Endothelial cell of umbilical vein (primary cell): Measurements from ENCODE around the gene TBC1D10A. TPM values are rescaled to one million over a fixed set of nuclear protein-coding genes. Genes with fewer than 3 reads are reported as not detected.

Experiments
- BruUV-seq: library from RNA; stranded (reverse); fragments of 400-500 nt; replicated peaks from 2 replicates; lab custom pipeline; 2021; lab: Mats Ljungman, UMichigan
- CTCF ChIA-PET: fragments of 300-600, 350-600 bp; sonication (Branson Sonifier 250); formaldehyde crosslinking; loops from one replicate; lab custom pipeline; 2021; ENCODE audit warnings: antibody characterized with exemption, inconsistent platforms; lab: Charles Lee
- POLR2A ChIA-PET: fragments of 300-600, 350-600 bp; sonication (Branson Sonifier 250); formaldehyde crosslinking; loops from one replicate; lab custom pipeline; 2021; ENCODE audit warnings: antibody characterized with exemption, inconsistent platforms; lab: Charles Lee
- DNase-seq: peaks from one replicate; pipeline ENCODE4 v3.0.0-alpha.2; 2011; ENCODE audit warnings: low read depth, low spot score
- FAIRE-seq: peaks from 2 replicates; lab custom pipeline; 2011; peaks lifted over from hg19 to GRCh38; lab: Jason Lieb, UNC
- H2AFZ ChIP-seq: 2 replicates; pipeline ENCODE4 v1.6.0; 2012; ENCODE audit warnings: low read depth, low read length, control low read depth, inconsistent platforms
- H3K27ac ChIP-seq: 2 replicates; pipeline ENCODE4 v1.5.1; 2011; ENCODE audit warnings: low read depth, mild to moderate bottlenecking, control low read depth, low read length, moderate library complexity; ENCODE audit not compliant: insufficient read depth
- H3K27me3 ChIP-seq, 2 experiments: 2 replicates each; pipeline versions ENCODE4 v1.6.0 to v1.6.1; 2011; ENCODE audit warnings: low read length in 2 of 2, mixed read lengths in 1 of 2; ENCODE audit not compliant: control insufficient read depth in 2 of 2, insufficient read depth in 2 of 2
- H3K36me3 ChIP-seq, 2 experiments: 2 replicates in 1 of 2; 3 replicates in 1 of 2; pipeline ENCODE4 v1.5.1; 2011; ENCODE audit warnings: low read length in 2 of 2, mild to moderate bottlenecking in 1 of 2, moderate library complexity in 1 of 2; ENCODE audit not compliant: control insufficient read depth in 2 of 2, insufficient read depth in 2 of 2; ENCODE audit errors: extremely low read depth in 1 of 2
- H3K4me1 ChIP-seq: 3 replicates; pipeline ENCODE4 v1.5.1; 2011; ENCODE audit warnings: mild to moderate bottlenecking, low read length; ENCODE audit not compliant: control insufficient read depth, insufficient read depth; ENCODE audit errors: extremely low read depth
- H3K4me2 ChIP-seq: 2 replicates; pipeline ENCODE4 v1.6.1; 2011; ENCODE audit warnings: low read length, control low read depth, mixed read lengths; ENCODE audit not compliant: insufficient read depth
- H3K4me3 ChIP-seq, 3 experiments: fragments of 200-600 bp in 1 of 3; sonication (generic), shearing (Covaris generic) in 1 of 3; replicated peaks in 1 of 3; 2 replicates each; pipeline ENCODE4 v1.5.1; 2011 to 2016; ENCODE audit warnings: control low read depth in 3 of 3, low read length in 3 of 3, mild to moderate bottlenecking in 2 of 3, inconsistent platforms in 1 of 3, low read depth in 1 of 3, moderate library complexity in 1 of 3; ENCODE audit not compliant: insufficient read depth in 1 of 3
- H3K79me2 ChIP-seq: 2 replicates; pipeline ENCODE4 v1.6.0; 2012; ENCODE audit warnings: low read length, inconsistent platforms; ENCODE audit not compliant: control insufficient read depth, insufficient read depth
- H3K9ac ChIP-seq: replicated peaks from 2 replicates; pipeline ENCODE3; 2011; ENCODE audit warnings: low read length, control low read depth; ENCODE audit not compliant: insufficient read depth; ENCODE audit errors: extremely low read depth
- H3K9me1 ChIP-seq: replicated peaks from 3 replicates; pipeline ENCODE4 v1.6.0; 2011; ENCODE audit warnings: mild to moderate bottlenecking, low read length; ENCODE audit not compliant: control insufficient read depth, insufficient read depth; ENCODE audit errors: extremely low read depth
- H3K9me3 ChIP-seq: replicated peaks from 2 replicates; pipeline ENCODE4 v1.5.1; 2012; ENCODE audit warnings: low read length, inconsistent platforms; ENCODE audit not compliant: control insufficient read depth, insufficient read depth
- H4K20me1 ChIP-seq: replicated peaks from 2 replicates; pipeline ENCODE3; 2011; ENCODE audit warnings: mild to moderate bottlenecking, low read length; ENCODE audit not compliant: control insufficient read depth, insufficient read depth; ENCODE audit errors: extremely low read depth
- CTCF ChIP-seq, 2 donors: IDR thresholded peaks; 1 replicate in 1 of 2; 2 replicates in 1 of 2; pipeline ENCODE4 v1.5.1; 2011; ENCODE audit warnings: low read length in 2 of 2, mild to moderate bottlenecking in 2 of 2, moderate library complexity in 2 of 2, control low read depth in 1 of 2, inconsistent platforms in 1 of 2, low read depth in 1 of 2; ENCODE audit not compliant: insufficient read depth in 1 of 2; ENCODE audit errors: extremely low read depth in 1 of 2
- EZH2 ChIP-seq: IDR thresholded peaks from 2 replicates; pipeline ENCODE4 v1.6.1; 2012; ENCODE audit warnings: borderline replicate concordance, low read depth, mild to moderate bottlenecking, moderate library complexity, low read length, inconsistent platforms; ENCODE audit not compliant: severe bottlenecking
- FOS ChIP-seq: IDR thresholded peaks from 2 replicates; pipeline ENCODE4 v1.6.1; 2011; ENCODE audit warnings: mild to moderate bottlenecking, low read length, moderate library complexity, borderline replicate concordance; ENCODE audit not compliant: insufficient read depth
- GATA2 ChIP-seq: IDR thresholded peaks from 2 replicates; pipeline ENCODE4 v1.7.0; 2011; ENCODE audit warnings: low read depth, mild to moderate bottlenecking, moderate library complexity, mixed read lengths, low read length; ENCODE audit not compliant: insufficient read length, insufficient read depth
- JUN ChIP-seq: IDR thresholded peaks from 2 replicates; pipeline ENCODE4 v1.6.1; 2011; ENCODE audit warnings: borderline replicate concordance, low read depth; ENCODE audit not compliant: insufficient read length, insufficient read depth
- MAX ChIP-seq: IDR thresholded peaks from 2 replicates; pipeline ENCODE4 v1.6.1; 2011; ENCODE audit not compliant: insufficient read depth, insufficient read length
- MYC ChIP-seq: IDR thresholded peaks from one replicate; pipeline ENCODE4 v1.6.1; 2011; ENCODE audit warnings: mild to moderate bottlenecking, low read depth, low read length
- POLR2A ChIP-seq: IDR thresholded peaks from 2 replicates; pipeline ENCODE4 v1.6.1; 2012; ENCODE audit warnings: low read depth, mild to moderate bottlenecking, control low read depth, low read length
- POLR2AphosphoS5 ChIP-seq: IDR thresholded peaks from 2 replicates; pipeline ENCODE4 v1.6.1; 2012; ENCODE audit warnings: low read depth, mild to moderate bottlenecking, control low read depth, low read length, moderate library complexity; ENCODE audit not compliant: insufficient read depth
- dilution Hi-C: fragments of 300-500 bp; cut with MboI; formaldehyde crosslinking; loops from one replicate; pipeline ENCODE4 v1.15.0; 2019; ENCODE audit warnings: low sequenced_read_pairs; ENCODE audit not compliant: extremely low pct_ligation_motif_present
- intact Hi-C: fragments of 100-400 bp; cut with micrococcal nuclease; formaldehyde crosslinking; loops from one replicate; pipeline ENCODE4 v1.10.0; 2022
- polyA plus RNA-seq, 4 experiments: library from polyadenylated mRNA; depleted of rRNA in 3 of 4; stranded (reverse) in 3 of 4; unstranded in 1 of 4; fragments of >200 nt; gene quantifications; 2 replicates each; pipeline versions ENCODE4 v1.2.1 to v1.2.3, GENCODE V29; 2011 to 2012; ENCODE audit warnings: missing spikeins in 1 of 4
- total RNA-seq: library from RNA; stranded (reverse); gene quantifications from 2 replicates; pipeline ENCODE4 v1.2.3, GENCODE V29; 2021

The TBC1D10A gene
- total and polyA plus RNA-seq, 2 donors (not counting 3 experiments of a cell fraction or from before 2014, with no cell fraction given): 10.0 to 11.9 TPM

- no TSS peak for BruUV-seq
- no peaks in the 10 kb centered on the region for H3K9me1 ChIP-seq
- intact Hi-C loops (no loop called here), dilution Hi-C loops (no loop called here)
- H3K27me3 ChIP-seq: no peaks in the 10 kb centered on the region
- no peak overlapping the region for H3K4me2 ChIP-seq
- POLR2A ChIA-PET: interaction anchor here (0.6 kb wide), 1 partner anchor 31 kb away, joined by 6 read pairs; no protein-coding TSS in a partner anchor
- FAIRE-seq (no peak), DNase-seq (no peak)
- peak; percentile 13 for TF ChIP-seq GATA2
- no peak for TF ChIP-seq MYC
- TF ChIP-seq EZH2: no peak
- no peak for TF ChIP-seq MAX
- TF ChIP-seq JUN: no peak
- H3K9ac ChIP-seq: no peak overlapping the region
- no peaks in the 10 kb centered on the region for H4K20me1 ChIP-seq
- no peak overlapping the region for H3K27ac ChIP-seq
- CTCF ChIA-PET: interaction anchor here (1.1 to 2.2 kb wide), 2 partner anchors 10 to 23 kb away, joined by 4 to 12 read pairs; partner anchors contain the start of gene CASTOR1
- no peak overlapping the region for H2AFZ ChIP-seq
- no peaks in the 10 kb centered on the region for H3K9me3 ChIP-seq
- H3K4me3 ChIP-seq: no peak overlapping the region
- no peaks in the 10 kb centered on the region for H3K4me1 ChIP-seq
- H3K79me2 ChIP-seq: no peaks in the 10 kb centered on the region
- no peaks in the 10 kb centered on the region for H3K36me3 ChIP-seq
Observed at GRCh38 chr22:30312053-30312452, 14.7 kb downstream of the TBC1D10A start.

- Histone ChIP-seq H3K4me1 (peaks cover 4% of the 10 kb centered on the region), H3K4me2 (no peak overlapping the region), H3K27ac (no peak overlapping the region)
Observed at GRCh38 chr22:30310881-30311771, 15.6 kb downstream of the TBC1D10A start.

More at GRCh38 chr22:30310881-30311771, 15.6 kb downstream of the TBC1D10A start:
- ChIA-PET CTCF (interaction anchor here (0.9 to 2.2 kb wide), 3 partner anchors 10 to 22 kb away, joined by 3 to 12 read pairs (median 4); partner anchors contain the start of gene CASTOR1), POLR2A (interaction anchor here (0.9 kb wide), 1 partner anchor 797 kb away, joined by 3 read pairs; no protein-coding TSS in a partner anchor)
- Histone ChIP-seq H3K9me3 (no peaks in the 10 kb centered on the region), H3K9ac (no peak overlapping the region), H3K27me3 (no peaks in the 10 kb centered on the region), H3K79me2 (no peaks in the 10 kb centered on the region), H3K4me3 (no peak overlapping the region), H4K20me1 (no peaks in the 10 kb centered on the region), H3K9me1 (no peaks in the 10 kb centered on the region), H2AFZ (no peak overlapping the region), H3K36me3 (no peaks in the 10 kb centered on the region)
- intact Hi-C loops: no loop called here
- no peak for TF ChIP-seq POLR2AphosphoS5
- TF ChIP-seq POLR2A: no peak
- no peak for TF ChIP-seq JUN
- TF ChIP-seq MAX: no peak
- TF ChIP-seq GATA2: no peak
- no peak for TF ChIP-seq CTCF (IDR thresholded peaks at IDR 0.05; ENCODE audit: extremely low read depth in 1 of 2, insufficient read depth in 1 of 2, low read depth in 1 of 2, low read length in 2 of 2)
- no peak for TF ChIP-seq EZH2
- no peak for TF ChIP-seq FOS
- TF ChIP-seq MYC: no peak
- dilution Hi-C loops: no loop called here
- BruUV-seq: no TSS peak
- FAIRE-seq: peak; percentile 8
- no peak for DNase-seq
